Panc1 (cell line): ENCODE data around the gene WWOX. TPM values are rescaled to one million over a fixed set of nuclear protein-coding genes. Genes with fewer than 3 reads are reported as not detected.

Source experiments
- ATAC-seq: fragments of 200-7000 bp; cut with Tn5 transposase; 2 replicates; pipeline ENCODE4 v1.9.1; 2020; ENCODE audit warnings: mild to moderate bottlenecking, moderate library complexity
- BruUV-seq: library from RNA; stranded (reverse); fragments of 400-500 nt; replicated peaks from 2 replicates; lab custom pipeline; 2021; lab: Mats Ljungman, UMichigan
- CTCF ChIA-PET: fragments of 300-600 bp; sonication (Branson Sonifier 250); formaldehyde crosslinking; loops from one replicate; lab custom pipeline; 2022; ENCODE audit warnings: antibody characterized with exemption; lab: Charles Lee
- POLR2A ChIA-PET: fragments of 300-600 bp; sonication (Branson Sonifier 250); formaldehyde crosslinking; loops from one replicate; lab custom pipeline; 2022; ENCODE audit warnings: antibody characterized with exemption; lab: Charles Lee
- DNase-seq: peaks from one replicate; pipeline ENCODE4 v3.0.0-alpha.2; 2010; ENCODE audit warnings: low read depth, low spot score
- H3K27ac ChIP-seq: 2 replicates; pipeline ENCODE4 v1.5.1; 2011; ENCODE audit warnings: mild to moderate bottlenecking, low read length, inconsistent platforms
- H3K27me3 ChIP-seq: fragments of 200-500 bp; sonication (Bioruptor generic); 2 replicates; pipeline ENCODE4 v1.6.0; 2014; ENCODE audit warnings: low read length, inconsistent platforms; ENCODE audit not compliant: control insufficient read depth, insufficient read depth
- H3K36me3 ChIP-seq: fragments of 200-500 bp; sonication (Bioruptor generic); 2 replicates; pipeline ENCODE4 v1.5.1; 2014; ENCODE audit warnings: inconsistent platforms, mild to moderate bottlenecking, low read length, moderate library complexity; ENCODE audit not compliant: control insufficient read depth, insufficient read depth
- H3K4me1 ChIP-seq: 2 replicates; pipeline ENCODE4 v1.5.1; 2011; ENCODE audit warnings: inconsistent platforms, mild to moderate bottlenecking, low read length, moderate library complexity; ENCODE audit not compliant: control insufficient read depth, insufficient read depth
- H3K4me3 ChIP-seq, 2 experiments: 2 replicates each; pipeline ENCODE4 v1.5.1; 2011 to 2012; ENCODE audit warnings: low read depth in 2 of 2, low read length in 2 of 2, mild to moderate bottlenecking in 2 of 2, inconsistent platforms in 1 of 2, moderate library complexity in 1 of 2
- H3K9me3 ChIP-seq: fragments of 200-500 bp; sonication (Bioruptor generic); 2 replicates; pipeline ENCODE4 v1.5.1; 2014; ENCODE audit warnings: low read depth, mild to moderate bottlenecking, inconsistent platforms, low read length, moderate library complexity; ENCODE audit not compliant: control insufficient read depth, insufficient read depth
- CTCF ChIP-seq: fragments of 450-650 bp; IDR thresholded peaks from 2 replicates; pipeline ENCODE4 v1.5.1; 2017; ENCODE audit warnings: mild to moderate bottlenecking
- POLR2AphosphoS5 ChIP-seq: IDR thresholded peaks from 2 replicates; pipeline ENCODE4 v1.6.1; 2012; ENCODE audit warnings: mild to moderate bottlenecking, low read depth, low read length, moderate library complexity
- REST ChIP-seq, 2 experiments: IDR thresholded peaks; 2 replicates each; pipeline ENCODE4 v1.6.1; 2011 to 2012; ENCODE audit warnings: low read depth in 2 of 2, control low read depth in 1 of 2, low read length in 1 of 2, mild to moderate bottlenecking in 1 of 2, moderate library complexity in 1 of 2; ENCODE audit not compliant: insufficient read depth in 1 of 2
- SIN3A ChIP-seq: IDR thresholded peaks from 2 replicates; pipeline ENCODE4 v1.6.1; 2012; ENCODE audit warnings: low read depth, mild to moderate bottlenecking, low read length, moderate library complexity, borderline replicate concordance; ENCODE audit not compliant: insufficient read depth
- TCF7L2 ChIP-seq: IDR thresholded peaks from 2 replicates; pipeline ENCODE4 v1.6.1; 2011; ENCODE audit warnings: mild to moderate bottlenecking, low read depth, low read length, inconsistent platforms
- in situ Hi-C: cut with HindIII; loops from 2 replicates; pipeline ENCODE4 v1.10.0; 2016; ENCODE audit warnings: low sequenced_read_pairs, low pct_unique_long_range_greater_than_20kb
- intact Hi-C: fragments of 100-400 bp; cut with micrococcal nuclease; formaldehyde crosslinking; loops from one replicate; pipeline ENCODE4 v1.10.0; 2022; ENCODE audit not compliant: unreplicated experiment
- total RNA-seq: library from RNA; stranded (reverse); gene quantifications from one replicate; pipeline ENCODE4 v1.2.1, GENCODE V29; 2021; ENCODE audit not compliant: unreplicated experiment

The WWOX gene
- total RNA-seq, 1 experiment from 2014 or later = 12.5 TPM

GRCh38 chr16:78953526-78953925, 854.1 kb downstream of the WWOX start:
- BruUV-seq = no TSS peak
- Histone ChIP-seq H3K36me3 (no peaks in the 10 kb centered on the region), H3K4me1 (no peaks in the 10 kb centered on the region), H3K27ac (no peak overlapping the region), H3K9me3 (no peaks in the 10 kb centered on the region), H3K27me3 (no peaks in the 10 kb centered on the region), H3K4me3 (no peak overlapping the region)
- TF ChIP-seq CTCF (no peak), REST (IDR thresholded peaks at IDR 0.05; ENCODE audit: insufficient read depth in 1 of 2, low read depth in 2 of 2, low read length in 1 of 2) (no peak), SIN3A (no peak), POLR2AphosphoS5 (no peak), TCF7L2 (no peak)
- intact Hi-C loops = no loop called here
- in situ Hi-C loops = no loop called here
- POLR2A ChIA-PET = no interaction called here
- CTCF ChIA-PET = no interaction called here
- ATAC-seq = no peak
- DNase-seq = no peak

- Histone ChIP-seq H3K27ac (no peak overlapping the region), H3K9me3 (no peaks in the 10 kb centered on the region), H3K4me3 (no peak overlapping the region), H3K27me3 (no peaks in the 10 kb centered on the region), H3K36me3 (no peaks in the 10 kb centered on the region), H3K4me1 (no peaks in the 10 kb centered on the region)
- in situ Hi-C loops (no loop called here), intact Hi-C loops (no loop called here)
- no peak for DNase-seq
- POLR2A ChIA-PET = no interaction called here
- BruUV-seq = no TSS peak
- CTCF ChIA-PET = no interaction called here
- TF ChIP-seq REST (IDR thresholded peaks at IDR 0.05; ENCODE audit: insufficient read depth in 1 of 2, low read depth in 2 of 2, low read length in 1 of 2) (no peak), TCF7L2 (no peak)
- no peak for ATAC-seq
Measured at GRCh38 chr16:78955206-78955605, 855.8 kb downstream of the WWOX start.
